ENCODE data around the gene LPP.

DNA sequence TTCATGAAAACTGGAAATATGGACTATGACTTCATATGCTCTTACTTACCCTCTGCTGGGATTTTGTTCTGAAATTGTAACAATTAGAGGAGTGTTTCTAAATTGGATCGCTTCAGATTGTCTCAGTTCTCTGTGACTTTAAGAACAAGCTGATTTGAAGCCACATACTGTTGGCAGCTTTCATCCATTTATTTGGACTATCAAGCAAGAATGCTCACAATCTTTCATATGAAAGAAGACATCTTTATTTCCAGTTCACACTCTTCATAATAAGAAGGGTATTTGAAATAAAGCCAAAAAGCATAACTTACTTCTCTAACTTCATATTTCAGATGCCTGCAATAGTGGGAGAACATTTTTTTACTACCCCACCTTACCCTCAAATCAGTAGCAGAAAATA lies 526.2 kb downstream of the LPP start:
- no peak for TF ChIP-seq POLR2A (IDR thresholded peaks at IDR 0.05; ENCODE audit: low read depth, low read length)
- no peak for TF ChIP-seq CTCF (conservative IDR thresholded peaks at IDR 0.05; ENCODE audit: low read depth, low read length)
- TF ChIP-seq USF2 (IDR thresholded peaks at IDR 0.05; ENCODE audit: low read depth, low read length) = no peak
- TF ChIP-seq RAD21 (IDR thresholded peaks at IDR 0.05; ENCODE audit: low read length) = no peak
- no peak for TF ChIP-seq ELK1 (IDR thresholded peaks at IDR 0.05; ENCODE audit: borderline replicate concordance, low read depth, low read length)
- no peak for TF ChIP-seq MXI1 (IDR thresholded peaks at IDR 0.05; ENCODE audit: borderline replicate concordance, low read depth, low read length)
- no peak for TF ChIP-seq RCOR1 (IDR thresholded peaks at IDR 0.05; ENCODE audit: insufficient replicate concordance, low read length)
- TF ChIP-seq RFX5 (IDR thresholded peaks at IDR 0.05; ENCODE audit: low read depth, low read length) = no peak
- TF ChIP-seq FOS (IDR thresholded peaks at IDR 0.05; ENCODE audit: low read depth, low read length) = no peak
- no peak for TF ChIP-seq BHLHE40 (IDR thresholded peaks at IDR 0.05; ENCODE audit: low read depth, low read length)
- TF ChIP-seq MAFK (IDR thresholded peaks at IDR 0.05; ENCODE audit: low read depth, low read length) = no peak
- TF ChIP-seq MAZ (IDR thresholded peaks at IDR 0.05; ENCODE audit: borderline replicate concordance, low read depth, low read length) = no peak
- TF ChIP-seq SMC3 (IDR thresholded peaks at IDR 0.05; ENCODE audit: low read depth, low read length) = no peak
